ENCODE measurements around the gene DYRK1B.
"Not testable (repeated sequence)": the region's sequence is repeated elsewhere in the genome, so short reads cannot be mapped to it uniquely, and the experiment has no call there.

Gene DYRK1B

DNA sequence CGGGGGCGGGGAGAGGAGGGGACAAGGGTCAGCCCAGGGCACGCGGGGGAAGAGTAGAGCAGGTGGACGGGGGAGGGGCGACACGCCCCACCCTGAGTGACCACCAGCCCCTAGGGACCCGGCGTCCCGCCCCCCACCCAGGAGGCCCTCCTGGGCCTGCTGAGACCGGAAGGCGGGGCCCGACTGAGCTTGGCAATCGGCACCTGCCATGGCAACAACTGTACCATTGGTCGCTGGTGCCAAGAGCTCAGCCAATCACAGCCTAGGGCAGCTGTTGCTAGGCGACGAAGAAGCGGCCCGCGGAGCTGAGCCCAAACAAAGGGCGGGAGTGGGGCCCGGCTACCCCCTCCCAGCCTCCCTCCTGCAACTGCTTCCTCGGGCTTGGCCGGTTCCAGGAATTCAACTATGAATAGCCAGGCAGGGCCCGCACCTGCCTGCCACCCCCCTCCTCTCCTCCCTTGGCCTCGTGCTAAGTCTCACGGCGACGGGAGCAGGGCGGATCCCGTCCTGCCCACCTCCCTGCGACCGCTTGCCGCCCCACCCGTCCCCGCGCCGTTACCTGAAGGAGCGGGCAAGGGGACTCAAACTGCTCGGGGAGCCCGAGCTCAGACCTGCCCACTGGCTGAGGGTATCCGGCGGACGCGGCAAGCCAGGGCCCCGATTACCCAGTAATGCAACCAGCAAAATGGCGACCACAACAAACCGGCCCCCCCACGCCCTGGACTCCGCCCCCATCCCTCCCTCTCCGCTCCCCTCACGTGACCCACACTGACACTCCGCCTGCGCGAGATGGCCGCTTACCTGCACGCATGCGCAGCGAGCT lies at the start of gene DYRK1B:
DYRK1B (minus strand) TSS at position 699 of the 823 bp plus-strand sequence. CDS start 2,295 bp downstream, outside the sequence.
- peak; percentile 92 to 98 (median 98) for DNase-seq

DNA sequence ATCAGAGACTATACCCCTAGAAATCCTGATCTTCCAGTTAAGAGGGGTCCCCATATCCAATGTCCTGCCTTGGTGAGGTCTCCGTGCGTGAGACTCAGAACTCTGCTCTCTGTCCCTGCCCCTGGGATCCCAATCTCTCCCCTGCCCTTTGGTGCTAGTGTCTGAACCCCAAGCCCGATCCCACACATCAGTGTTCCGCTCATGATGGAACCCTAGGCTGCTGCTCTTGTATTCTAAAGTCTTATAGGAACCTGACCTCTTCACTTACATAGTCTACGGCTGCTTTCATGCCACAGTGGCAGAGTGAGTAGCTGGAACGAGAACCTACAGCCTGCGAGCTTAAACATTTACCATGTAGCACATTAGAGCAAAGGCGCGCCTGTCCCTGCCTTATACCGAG lies 48.7 kb upstream of the DYRK1B start:
- not testable (repeated sequence) for DNase-seq

DNA sequence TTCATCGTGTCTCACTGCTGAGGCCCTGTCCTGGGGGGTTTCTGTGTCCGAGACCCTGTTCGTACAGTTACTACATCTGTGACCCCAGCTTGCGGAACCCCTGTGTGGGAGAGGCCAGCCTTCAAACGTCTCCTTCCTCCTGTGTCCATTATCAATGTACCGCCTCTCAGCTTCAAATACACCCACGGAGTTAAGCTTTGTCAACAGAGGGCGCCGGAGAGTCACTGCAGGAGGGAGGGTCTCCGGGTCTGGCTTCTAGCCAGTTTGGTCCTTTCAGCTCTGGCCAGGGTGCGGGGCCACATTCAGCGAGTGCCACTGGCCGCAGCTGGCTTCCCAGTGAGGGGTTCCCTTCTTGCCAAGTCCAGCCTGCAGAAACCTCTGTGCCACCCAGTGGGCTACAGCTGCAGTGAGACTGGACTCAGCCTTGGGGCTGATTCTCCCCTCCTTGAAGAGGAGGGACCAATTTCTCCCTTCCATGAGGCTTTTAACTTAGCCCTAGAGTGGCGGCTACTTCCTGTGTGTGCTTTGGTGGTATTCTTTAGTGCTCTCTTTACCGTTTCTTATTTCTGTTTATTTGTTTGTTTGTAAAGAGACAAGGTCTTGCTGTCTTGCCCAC lies 47.6 kb upstream of the DYRK1B start:
- DNase-seq: peak in 2 of 3 experiments; percentile 11 to 52

DNA sequence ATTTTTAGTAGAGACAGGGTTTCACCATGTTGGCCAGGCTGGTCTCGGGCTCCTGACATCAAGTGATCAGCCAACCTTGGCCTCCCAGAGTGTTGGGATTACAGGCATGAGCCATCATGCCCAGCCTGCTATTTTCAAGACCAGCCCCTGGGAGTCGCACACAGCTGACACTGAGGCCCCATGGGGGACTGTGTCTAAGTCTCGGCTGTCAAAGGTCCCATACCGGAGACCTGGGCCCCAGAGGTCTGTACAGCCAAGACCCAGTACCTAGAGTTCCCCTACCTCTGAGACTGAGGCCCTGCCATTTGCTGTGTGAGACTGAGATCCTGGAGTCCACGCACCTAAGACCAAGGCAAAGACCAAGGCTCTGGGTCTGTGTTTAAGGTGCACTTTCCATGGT lies 46.3 kb upstream of the DYRK1B start:
- not testable (repeated sequence) for DNase-seq

DNA sequence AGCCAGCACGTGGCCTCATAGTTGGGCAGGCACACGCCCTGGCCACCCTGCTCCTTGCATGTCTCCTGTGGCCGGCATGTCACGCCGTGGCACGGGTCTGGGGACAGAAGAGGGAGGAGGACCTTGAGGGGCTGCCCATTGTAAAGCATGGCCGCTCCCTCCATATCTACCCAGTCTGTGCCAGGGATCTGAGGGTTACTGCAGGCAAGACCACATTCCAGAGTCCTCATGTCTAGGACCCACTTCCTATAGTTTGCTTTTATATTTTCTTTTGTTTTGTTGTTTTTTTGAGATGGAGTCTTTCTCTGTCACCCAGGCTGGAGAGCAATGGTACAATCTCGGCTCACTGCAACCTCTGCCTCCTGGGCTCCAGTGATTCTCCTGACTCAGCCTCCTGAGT lies 45.8 kb upstream of the DYRK1B start:
- DNase-seq: not testable (repeated sequence)

DNA sequence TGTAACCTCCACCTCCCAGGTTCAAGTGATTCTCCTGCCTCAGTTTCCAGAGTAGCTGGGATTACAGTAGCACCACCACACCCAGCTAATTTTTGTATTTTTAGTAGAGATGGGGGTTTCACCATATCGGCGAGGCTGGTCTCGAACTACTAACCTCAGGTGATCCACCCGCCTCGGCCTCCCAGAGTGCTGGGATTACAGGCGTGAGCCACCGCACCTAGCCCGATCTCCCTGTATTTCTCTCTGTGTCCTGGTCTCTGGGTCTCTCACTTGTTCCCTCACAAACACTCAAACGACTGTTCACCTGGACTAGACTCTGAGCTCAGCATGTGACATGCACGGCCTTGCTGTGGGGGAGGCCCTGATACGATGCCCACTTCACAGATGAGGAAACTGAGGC lies 44.9 kb upstream of the DYRK1B start:
- DNase-seq: not testable (repeated sequence)

DNA sequence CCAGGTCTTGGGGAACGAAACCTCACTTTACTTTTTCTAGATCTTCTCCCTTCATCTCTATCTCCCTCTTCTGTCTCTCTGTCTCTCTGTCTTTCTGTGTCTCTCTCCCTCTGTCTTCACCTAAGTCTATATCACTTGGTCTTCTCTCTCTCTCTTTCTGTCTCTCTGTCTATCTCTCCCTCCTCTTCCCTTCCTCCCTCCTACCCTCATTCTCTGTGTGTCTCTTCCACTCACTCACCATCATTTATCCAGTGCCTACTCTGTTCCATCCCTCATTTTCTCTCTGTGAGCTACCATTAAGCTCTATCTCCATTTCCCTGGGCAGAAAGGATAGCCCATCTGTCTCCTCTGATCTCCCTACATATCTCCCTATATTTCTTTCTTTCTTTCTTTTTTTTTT lies 44.4 kb upstream of the DYRK1B start:
- DNase-seq: no peak

DNA sequence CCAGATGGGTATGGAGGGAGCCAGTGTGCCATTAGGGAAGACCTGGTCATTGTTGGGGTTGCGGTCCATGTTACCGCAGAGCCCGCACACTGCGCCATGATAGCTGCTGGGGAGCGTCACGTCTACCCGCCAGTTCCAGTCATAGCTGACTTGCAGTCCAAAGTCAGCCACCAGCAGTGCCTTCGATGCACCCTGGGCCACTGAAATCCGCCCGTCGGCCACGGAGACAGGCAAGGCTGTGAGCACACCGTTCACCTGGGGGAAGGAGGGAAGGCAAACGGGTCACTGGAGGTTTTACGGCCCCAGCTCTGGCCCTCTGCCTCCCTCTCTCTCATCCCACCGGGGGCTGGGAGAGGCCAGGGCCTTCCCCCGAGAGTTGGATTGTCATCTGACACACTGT lies 44.0 kb upstream of the DYRK1B start:
- not testable (repeated sequence) for DNase-seq

DNA sequence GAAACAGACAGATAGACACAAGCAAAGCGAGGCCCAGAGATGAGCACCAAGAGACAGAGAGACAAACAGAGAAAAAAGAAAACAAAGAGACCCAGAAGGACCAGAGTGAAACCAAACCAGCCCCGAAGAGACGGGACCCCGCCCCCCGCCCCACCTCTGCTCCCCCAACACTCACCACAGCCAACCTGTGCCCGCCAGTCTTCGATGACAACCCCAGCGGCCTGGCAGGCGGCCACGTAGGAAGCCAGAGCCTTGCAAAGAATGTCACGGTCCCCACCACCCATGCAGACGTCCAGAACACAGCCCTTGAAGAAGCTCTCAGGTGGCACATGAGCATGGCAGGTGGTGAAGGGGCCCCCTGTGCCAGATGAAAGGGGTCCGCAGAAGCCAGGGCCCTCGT lies 43.5 kb upstream of the DYRK1B start:
- not testable (repeated sequence) for DNase-seq

DNA sequence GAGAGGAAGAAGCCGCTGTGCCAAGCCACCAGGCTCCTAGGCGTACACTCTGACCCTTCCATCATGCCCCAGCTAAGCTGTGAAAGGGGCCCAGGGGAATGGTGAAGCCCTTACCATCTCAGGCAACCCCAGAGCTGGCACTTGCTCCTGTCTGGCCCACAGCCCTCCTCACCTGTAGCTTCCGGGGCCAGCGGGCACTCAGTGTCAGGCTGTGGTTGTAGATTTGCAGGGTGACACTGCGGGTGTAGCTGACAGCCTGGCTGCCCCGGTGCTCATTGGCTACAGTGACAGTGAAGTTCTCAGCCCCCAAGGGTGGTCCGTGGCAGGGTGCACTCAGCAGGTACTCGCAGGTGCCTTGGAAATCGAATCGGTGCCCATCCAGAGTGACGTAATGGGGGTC lies 42.5 kb upstream of the DYRK1B start:
- DNase-seq: not testable (repeated sequence)

DNA sequence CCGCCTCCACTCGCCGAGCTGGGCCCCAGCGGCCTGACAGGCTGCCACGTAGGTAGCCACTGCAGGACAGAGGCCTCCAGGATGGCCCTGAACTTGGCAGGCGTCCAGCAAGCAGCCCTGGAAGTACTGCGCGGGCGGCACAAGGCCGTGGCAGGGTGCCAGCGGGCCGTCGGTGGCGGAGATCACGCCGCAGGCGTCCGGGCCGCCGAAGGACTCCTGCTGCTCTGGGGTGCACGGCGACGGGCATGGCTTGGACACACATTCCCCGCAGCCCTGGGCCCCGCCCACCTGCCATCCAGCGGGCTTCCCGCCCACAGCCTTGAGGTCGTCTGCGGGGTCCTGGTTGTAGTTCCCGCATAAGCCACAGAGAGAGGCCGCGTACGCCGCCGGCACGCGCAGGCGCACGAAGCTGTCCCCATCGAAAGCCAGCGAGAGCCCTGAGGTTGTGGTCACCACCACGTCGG lies 41.5 kb upstream of the DYRK1B start:
- peak in 1 of 3 experiments; percentile 13 for DNase-seq

DNA sequence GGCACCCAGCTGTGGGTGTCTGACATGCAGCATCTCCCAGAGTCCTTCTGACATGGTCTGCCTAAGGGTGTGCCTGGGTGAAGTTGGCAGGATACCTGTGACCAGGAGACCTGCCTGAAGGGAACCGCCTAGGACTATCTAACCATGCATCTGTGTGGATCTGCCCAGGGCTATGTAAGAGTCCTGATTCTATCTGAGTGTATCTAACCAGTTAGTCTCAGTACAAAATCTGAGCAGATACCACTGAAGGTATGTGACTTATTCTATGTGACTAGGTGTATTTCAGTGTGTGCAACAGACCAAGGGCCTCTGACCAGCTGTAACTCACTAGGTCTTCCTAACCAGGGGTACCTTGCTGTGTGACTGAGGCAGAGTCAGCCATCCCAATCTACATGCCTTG lies 40.4 kb upstream of the DYRK1B start:
- no peak for DNase-seq

DNA sequence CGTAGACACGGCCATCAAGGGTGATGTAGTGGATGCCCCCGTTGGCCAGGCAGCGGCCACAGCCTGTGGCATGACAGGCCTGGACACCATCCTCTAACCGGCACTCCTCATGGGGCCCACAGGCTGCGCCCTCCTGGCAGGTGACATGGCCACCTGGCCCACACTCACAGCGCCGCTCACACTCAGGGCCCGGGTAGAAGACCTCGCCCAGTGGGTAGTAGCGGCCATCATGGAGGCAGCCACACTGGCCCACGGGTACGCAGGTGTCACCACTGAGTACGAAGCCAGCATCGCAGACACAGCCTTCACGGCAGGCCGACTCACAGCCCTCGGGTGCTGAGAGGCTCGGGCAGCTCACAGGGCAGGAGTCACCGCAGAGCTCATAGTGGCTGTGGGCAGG lies 39.4 kb upstream of the DYRK1B start:
- DNase-seq: no peak

DNA sequence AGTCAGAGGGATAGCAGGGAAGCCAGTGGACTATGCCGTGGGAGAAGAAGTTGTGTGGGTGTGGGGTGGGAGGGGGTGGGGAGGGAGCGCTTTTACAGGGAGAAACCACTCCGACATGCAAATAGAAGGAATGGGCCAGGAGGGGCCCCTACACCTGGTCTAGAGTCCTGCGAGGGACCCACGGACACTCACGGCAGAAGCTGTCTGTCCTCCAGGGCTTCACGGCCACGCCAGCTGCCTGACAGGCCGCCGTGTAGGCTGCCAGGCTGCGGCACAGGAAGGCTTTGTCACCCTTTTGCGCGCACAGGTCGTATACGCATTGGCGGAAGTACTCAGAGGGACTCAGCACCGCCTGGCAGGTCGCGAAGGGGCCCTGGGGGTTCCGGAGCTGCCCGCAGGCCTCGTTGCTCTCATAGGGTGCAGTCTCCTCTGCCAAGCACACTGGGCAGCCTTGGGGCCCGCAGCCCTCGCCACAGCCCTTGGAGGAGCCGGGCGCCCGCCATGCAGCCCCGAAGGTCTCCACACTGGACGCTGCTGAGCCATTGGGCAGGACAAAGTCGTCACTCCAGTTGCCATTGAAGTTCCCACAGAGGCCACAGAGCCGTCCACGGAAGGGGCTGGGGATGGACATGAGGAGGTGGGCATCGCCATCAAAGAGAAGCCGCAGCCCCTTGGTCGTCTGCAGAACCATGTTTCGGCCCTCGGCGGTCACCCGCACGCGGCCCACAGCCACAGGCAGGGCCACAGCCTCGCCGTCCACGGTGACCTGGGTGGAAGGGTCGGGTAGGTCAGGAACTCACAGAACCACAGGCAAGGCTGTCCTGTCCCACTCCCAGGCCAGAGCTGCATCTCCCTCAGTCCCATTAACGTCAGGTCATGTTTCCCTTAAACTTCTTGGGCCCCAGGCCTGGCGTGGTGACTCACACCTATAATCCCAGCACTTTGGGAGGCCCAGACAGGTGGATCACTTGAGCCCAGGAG lies 38.2 kb upstream of the DYRK1B start:
- no peak for DNase-seq

DNA sequence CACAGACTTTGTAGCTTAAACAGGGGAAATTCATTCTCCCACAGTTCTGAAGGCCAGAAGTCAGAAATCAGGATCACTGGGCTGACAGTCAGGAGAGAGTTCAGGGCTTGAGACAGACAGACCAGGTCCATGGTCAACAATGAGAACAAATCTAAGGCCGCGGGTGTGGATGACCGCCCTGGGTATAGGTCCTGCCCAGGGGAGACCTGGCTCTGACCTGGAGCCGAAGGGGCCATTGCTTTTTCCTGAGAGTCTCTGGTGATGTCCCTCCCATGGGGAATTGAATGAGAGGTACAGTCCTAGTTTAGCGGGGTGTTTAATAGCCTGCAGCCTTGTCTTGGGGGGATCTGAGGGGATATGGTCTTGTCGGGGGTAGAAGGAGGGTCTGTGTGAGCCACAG lies 37.4 kb upstream of the DYRK1B start:
- no peak for DNase-seq

DNA sequence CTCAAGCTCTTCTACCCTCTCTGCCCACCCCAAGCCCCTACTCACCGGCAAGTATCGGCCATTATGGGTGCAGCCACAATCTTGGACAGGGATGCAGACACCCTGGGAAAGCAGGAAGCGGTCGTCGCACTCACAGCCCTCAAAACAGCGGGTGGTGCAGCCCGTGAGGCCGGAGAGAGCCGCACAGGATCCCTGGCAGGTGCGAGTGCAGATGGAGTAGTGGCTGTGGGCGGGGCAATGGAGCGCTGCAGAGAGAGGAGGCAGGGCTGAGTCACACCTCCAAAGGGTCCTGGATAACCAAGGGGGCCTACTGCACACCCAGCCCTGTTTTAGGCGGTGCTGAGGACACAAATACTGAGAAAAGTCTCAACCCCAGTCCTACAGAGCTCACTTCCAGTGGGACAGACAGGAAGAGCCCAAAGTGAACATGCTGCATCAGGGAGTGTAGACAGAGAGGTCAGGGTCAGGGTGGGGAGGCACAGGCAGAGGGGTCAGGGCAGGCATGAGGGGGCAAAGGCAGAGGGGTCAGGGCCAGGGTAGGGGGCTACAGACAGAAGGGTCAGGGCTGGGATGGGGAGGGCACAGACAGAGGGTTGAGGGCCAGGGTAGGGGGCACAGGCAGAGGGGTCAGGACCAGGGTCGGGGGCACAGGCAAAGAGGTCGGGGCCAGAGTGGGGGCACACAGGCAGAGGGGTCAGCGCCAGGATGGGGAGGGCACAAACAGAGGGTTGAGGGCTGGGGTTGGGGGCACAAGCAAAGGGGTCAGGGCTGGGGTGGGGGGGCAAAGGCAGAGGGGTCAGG lies 36.4 kb upstream of the DYRK1B start:
- peak; percentile 84 to 92 (median 88) for DNase-seq

DNA sequence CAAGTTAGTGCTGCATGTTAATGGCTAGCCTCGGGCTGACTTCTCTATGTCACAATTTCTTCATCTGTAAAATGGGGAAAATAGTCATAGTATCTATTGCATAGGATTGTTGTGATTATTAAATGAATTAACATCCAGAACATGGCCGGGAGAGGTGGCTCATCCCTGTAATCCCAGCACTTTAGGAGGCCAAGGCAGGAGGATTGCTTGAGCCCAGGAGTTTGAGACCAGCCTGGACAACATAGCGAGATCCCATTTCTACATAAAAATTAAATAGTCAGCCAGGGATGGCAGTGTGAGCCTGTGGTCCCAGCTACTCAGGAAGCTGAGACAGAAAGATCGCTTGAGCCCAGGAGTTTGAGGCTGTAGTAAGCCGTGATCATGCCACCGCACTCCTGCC lies 34.0 kb upstream of the DYRK1B start:
- DNase-seq: no peak

DNA sequence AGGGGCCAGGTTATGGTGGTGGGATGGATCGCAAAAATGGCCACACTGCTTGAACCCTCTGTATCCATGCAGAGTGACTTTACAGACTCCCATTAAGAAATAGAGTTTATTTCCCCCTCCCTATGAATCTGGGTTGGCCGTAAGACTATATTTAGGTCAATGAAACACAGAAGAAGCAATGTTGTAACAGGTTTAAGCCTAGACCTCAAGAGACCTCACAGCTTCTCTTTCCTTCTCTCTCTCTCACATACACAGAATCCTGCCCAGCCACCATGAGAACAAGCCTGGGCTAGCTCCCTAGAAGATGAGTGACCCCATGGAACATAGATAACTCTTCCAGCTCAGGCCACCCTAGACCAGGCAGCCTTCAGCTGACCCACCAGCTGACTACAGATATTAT lies 33.2 kb upstream of the DYRK1B start:
- DNase-seq: no peak

DNA sequence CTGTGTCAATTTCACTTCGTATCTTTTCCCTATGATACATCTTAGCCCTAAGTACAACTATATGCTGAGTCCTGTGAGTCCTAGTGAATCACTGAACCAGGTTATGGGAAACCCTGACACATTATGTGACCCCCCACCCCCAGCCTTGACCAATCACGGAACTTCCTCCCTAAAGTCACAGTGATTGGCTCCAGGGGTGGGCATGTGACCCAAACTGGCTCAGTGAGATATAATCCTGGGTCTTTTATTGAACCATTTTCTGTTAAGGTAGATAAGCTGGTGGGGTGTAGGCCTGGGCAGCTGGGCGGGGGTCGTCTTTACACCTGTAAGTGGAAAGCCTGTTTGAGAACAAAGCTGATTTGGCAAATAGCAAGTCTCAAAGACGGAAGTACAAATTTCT lies 32.0 kb upstream of the DYRK1B start:
- DNase-seq: no peak

DNA sequence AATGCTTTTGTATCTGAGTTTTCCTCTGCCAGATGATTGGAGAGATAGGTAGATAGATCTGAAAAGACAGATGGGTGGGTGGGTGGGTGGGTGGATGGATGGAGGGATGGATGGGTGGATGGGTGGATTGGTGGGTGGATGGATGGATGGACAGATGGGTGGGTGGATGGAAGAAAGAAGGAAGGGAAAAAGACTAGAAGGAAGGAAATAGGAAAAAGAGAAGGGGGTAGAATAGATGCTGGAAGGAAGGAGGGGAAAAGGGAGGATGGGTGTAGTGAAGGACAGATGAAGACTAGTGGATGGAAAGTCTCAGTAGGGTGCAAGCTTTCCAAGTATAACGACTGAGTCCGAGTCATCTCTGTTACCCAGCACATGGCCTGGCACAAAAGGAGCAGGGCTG lies 31.2 kb upstream of the DYRK1B start:
- DNase-seq: no peak

DNA sequence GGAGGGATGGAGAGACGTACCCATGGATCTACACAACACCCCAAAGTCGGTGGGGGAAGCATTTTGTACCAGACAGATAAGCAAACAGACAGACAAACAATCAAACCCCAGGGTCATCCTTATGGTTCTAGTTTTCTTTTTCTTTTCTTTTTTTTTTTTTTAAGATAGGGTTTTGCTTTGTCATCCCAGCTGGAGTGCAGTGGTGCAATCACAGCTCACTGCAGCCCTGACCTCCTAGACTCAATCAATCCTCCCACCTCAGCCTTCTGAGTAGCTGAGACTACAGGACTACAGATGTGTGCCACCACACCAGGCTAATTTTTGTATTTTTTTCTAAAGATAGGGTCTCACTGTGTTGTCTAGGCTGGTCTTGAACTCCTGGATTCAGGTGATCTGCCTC lies 30.2 kb upstream of the DYRK1B start:
- no peak for DNase-seq

DNA sequence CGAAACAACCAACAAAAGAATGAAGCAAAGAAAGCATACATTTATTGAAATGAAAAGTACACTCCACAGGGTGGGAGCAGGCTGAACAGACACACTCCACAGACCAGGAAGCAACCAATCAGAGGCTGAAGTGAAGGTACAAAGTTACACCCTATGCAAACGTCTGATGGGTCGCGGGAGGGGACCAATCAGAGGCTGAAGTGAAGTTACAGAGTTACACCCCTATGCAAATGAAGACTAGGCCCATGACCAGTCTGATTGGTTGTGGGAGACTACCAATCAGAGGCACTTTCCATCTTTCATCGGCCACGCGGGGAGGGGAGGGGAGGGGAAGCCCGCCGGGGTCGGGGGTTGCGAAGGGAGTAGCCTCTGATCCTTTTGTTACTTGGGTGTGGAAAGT lies 24.6 kb upstream of the DYRK1B start:
- DNase-seq: no peak
